GM12892 (cell line): ENCODE measurements around the gene IFNA4.

Source experiments
- POLR2A ChIP-seq: IDR thresholded peaks from 2 replicates; pipeline ENCODE4 v1.6.1; 2011; ENCODE audit warnings: low read depth, low read length, control low read depth
- POLR2AphosphoS5 ChIP-seq: IDR thresholded peaks from 2 replicates; pipeline ENCODE4 v1.6.1; 2011; ENCODE audit warnings: low read depth, low read length, control low read depth

GRCh38 chr9:21174671-21175070 is 12.7 kb downstream of the IFNA4 start:
- TF ChIP-seq POLR2AphosphoS5 (no peak), POLR2A (no peak)
